ENCODE data around the gene UNC13B.

DNA sequence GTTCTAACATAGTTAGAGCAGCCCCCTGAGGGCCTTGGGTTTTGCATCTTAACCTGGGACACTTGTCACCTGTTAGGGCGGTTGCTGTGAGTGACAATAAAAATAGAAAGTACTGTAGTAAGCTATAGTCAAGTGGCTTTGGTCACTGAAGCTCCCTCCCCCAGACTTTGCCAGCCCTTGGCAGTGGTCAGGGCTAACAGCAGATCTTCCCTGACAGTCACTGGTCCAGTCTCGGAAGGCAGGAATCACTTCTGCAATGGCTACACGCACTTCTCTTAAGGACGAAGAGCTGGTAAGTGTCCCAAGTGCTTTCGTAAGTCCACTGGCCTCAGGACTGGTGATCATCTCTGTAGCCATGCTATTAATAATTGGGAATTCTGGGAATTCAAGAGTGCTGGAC is 213.1 kb downstream of the UNC13B start:
- TF ChIP-seq CTCF (IDR thresholded peaks at IDR 0.05) (no peak), POLR2A (IDR thresholded peaks at IDR 0.05) (no peak), EP300 (IDR thresholded peaks at IDR 0.05) (no peak)
